ENCODE data around the gene BTBD9. TPM values are rescaled to one million over a fixed set of nuclear protein-coding genes. Genes with fewer than 3 reads are reported as not detected.

Gene BTBD9
- total RNA-seq, 1 experiment from 2014 or later = 4.3 TPM

DNA sequence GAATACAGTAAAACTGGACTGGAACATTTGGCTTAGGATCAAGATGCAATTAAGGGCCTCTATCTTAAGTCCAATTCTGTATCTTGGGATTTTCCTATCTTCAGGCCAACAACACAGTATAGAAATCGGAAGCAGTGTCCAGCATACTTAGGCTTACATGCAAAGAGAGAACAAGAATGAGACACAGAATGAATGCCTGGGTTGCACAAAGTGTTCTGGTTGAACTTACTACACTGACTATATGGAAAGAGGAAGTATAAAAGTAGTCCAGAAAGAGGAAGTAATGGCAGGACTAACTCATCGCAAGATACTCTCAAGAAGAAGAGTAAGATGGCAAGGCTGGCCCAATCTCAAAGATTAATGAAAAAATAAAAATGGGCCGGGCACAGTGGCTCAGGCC is 87.6 kb downstream of the BTBD9 start:
- CTCF ChIA-PET = no interaction called here
- Histone ChIP-seq H3K4me1 (ENCODE audit: insufficient read depth, low read length) (peaks cover 13% of the 10 kb centered on the region; the same call in 1 of the 2 replicates), H3K27me3 (ENCODE audit: low read length) (no peaks in the 10 kb centered on the region), H3K9ac (ENCODE audit: low read length) (no peak overlapping the region), H3K4me3 (ENCODE audit: low read length) (no peak overlapping the region), H3K4me2 (ENCODE audit: low read length) (no peak overlapping the region), H3K79me2 (ENCODE audit: low read length) (no peaks in the 10 kb centered on the region), H4K20me1 (ENCODE audit: low read length) (no peaks in the 10 kb centered on the region), H3K36me3 (ENCODE audit: low read depth, low read length) (no peaks in the 10 kb centered on the region), H3K9me3 (ENCODE audit: low read length) (no peaks in the 10 kb centered on the region), H3K9me2 (replicated peaks; ENCODE audit: low read length) (no peaks in the 10 kb centered on the region), H3K27ac (ENCODE audit: low read length) (no peak overlapping the region), H3F3A (ENCODE audit: low read length, unreplicated experiment) (no peaks in the 10 kb centered on the region), H2AFZ (ENCODE audit: low read length) (no peak overlapping the region)
- intact Hi-C loops (cut with micrococcal nuclease) = no loop called here
- no peak for ATAC-seq
- no TSS peak for BruUV-seq (replicated peaks)
- DNase-seq = no peak
- TF ChIP-seq CTCF (conservative IDR thresholded peaks at IDR 0.05; ENCODE audit: low read depth, low read length) = no peak
- TF ChIP-seq EZH2phosphoT487 (IDR thresholded peaks at IDR 0.05; ENCODE audit: borderline replicate concordance, low read length) = no peak
- TF ChIP-seq EZH2 (IDR thresholded peaks at IDR 0.05; ENCODE audit: low read length, unreplicated experiment) = no peak
- POLR2A ChIA-PET (ENCODE audit: unreplicated experiment) = no interaction called here

- Histone ChIP-seq H3K27me3 (ENCODE audit: low read length) (no peaks in the 10 kb centered on the region), H3K79me2 (ENCODE audit: low read length) (no peaks in the 10 kb centered on the region), H3K9me3 (ENCODE audit: low read length) (no peaks in the 10 kb centered on the region), H3K36me3 (ENCODE audit: low read depth, low read length) (no peaks in the 10 kb centered on the region), H2AFZ (ENCODE audit: low read length) (no peak overlapping the region), H3K9ac (ENCODE audit: low read length) (no peak overlapping the region), H3K4me1 (ENCODE audit: insufficient read depth, low read length) (peaks cover 3% of the 10 kb centered on the region; the same call in 1 of the 2 replicates), H3K9me2 (replicated peaks; ENCODE audit: low read length) (no peaks in the 10 kb centered on the region), H3K4me2 (ENCODE audit: low read length) (no peak overlapping the region), H3F3A (ENCODE audit: low read length, unreplicated experiment) (no peaks in the 10 kb centered on the region), H3K27ac (ENCODE audit: low read length) (no peak overlapping the region), H4K20me1 (ENCODE audit: low read length) (no peaks in the 10 kb centered on the region), H3K4me3 (ENCODE audit: low read length) (no peak overlapping the region)
- BruUV-seq (replicated peaks) = no TSS peak
- ATAC-seq (no peak), DNase-seq (no peak)
- TF ChIP-seq EZH2 (IDR thresholded peaks at IDR 0.05; ENCODE audit: low read length, unreplicated experiment) = no peak
- no peak for TF ChIP-seq EZH2phosphoT487 (IDR thresholded peaks at IDR 0.05; ENCODE audit: borderline replicate concordance, low read length)
- POLR2A ChIA-PET (ENCODE audit: unreplicated experiment) = no interaction called here
- CTCF ChIA-PET = no interaction called here
- intact Hi-C loops (cut with micrococcal nuclease) = no loop called here
Observed at GRCh38 chr6:38549795-38550194, 89.9 kb downstream of the BTBD9 start.

DNA sequence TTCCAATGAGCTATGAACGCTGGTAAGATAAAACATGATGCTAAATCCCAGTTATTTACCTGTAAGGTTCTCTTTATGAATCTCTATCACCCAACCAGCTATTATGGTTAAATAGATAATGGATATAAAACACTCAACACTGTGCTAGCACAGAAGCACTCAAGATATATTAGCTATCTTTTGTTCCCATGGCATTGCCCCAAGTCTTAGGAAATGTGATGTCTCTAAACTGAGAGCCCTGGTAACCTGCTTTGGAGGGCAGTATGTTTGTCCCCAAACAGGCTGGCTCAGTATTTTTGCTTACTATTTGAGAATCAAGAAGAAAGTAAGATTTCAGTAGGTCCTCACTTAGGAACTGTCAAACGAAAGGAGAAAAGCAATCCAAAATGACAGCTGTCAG is 90.5 kb downstream of the BTBD9 start:
- no peaks in the 10 kb centered on the region for H3K27me3 ChIP-seq (ENCODE audit: low read length)
- ChIA-PET CTCF (no interaction called here), POLR2A (ENCODE audit: unreplicated experiment) (no interaction called here)
- no peak overlapping the region for H3K9ac ChIP-seq (ENCODE audit: low read length)
- H2AFZ ChIP-seq (ENCODE audit: low read length) = no peak overlapping the region
- ATAC-seq = no peak
- H3K27ac ChIP-seq (ENCODE audit: low read length) = no peak overlapping the region
- no TSS peak for BruUV-seq (replicated peaks)
- intact Hi-C loops (cut with micrococcal nuclease) = no loop called here
- H3K79me2 ChIP-seq (ENCODE audit: low read length) = no peaks in the 10 kb centered on the region
- H4K20me1 ChIP-seq (ENCODE audit: low read length) = no peaks in the 10 kb centered on the region
- H3K4me2 ChIP-seq (ENCODE audit: low read length) = no peak overlapping the region
- no peaks in the 10 kb centered on the region for H3K9me2 ChIP-seq (replicated peaks; ENCODE audit: low read length)
- no peak overlapping the region for H3K4me3 ChIP-seq (ENCODE audit: low read length)
- TF ChIP-seq EZH2phosphoT487 (IDR thresholded peaks at IDR 0.05; ENCODE audit: borderline replicate concordance, low read length) = no peak
- no peak for TF ChIP-seq CTCF (conservative IDR thresholded peaks at IDR 0.05; ENCODE audit: low read depth, low read length)
- TF ChIP-seq EZH2 (IDR thresholded peaks at IDR 0.05; ENCODE audit: low read length, unreplicated experiment) = no peak
- no peaks in the 10 kb centered on the region for H3K9me3 ChIP-seq (ENCODE audit: low read length)
- no peaks in the 10 kb centered on the region for H3F3A ChIP-seq (ENCODE audit: low read length, unreplicated experiment)
- no peaks in the 10 kb centered on the region for H3K4me1 ChIP-seq (ENCODE audit: insufficient read depth, low read length)
- no peaks in the 10 kb centered on the region for H3K36me3 ChIP-seq (ENCODE audit: low read depth, low read length)
- no peak for DNase-seq

Data from PC-3 (cell line).